ENCODE results near the gene FGF14.

DNA sequence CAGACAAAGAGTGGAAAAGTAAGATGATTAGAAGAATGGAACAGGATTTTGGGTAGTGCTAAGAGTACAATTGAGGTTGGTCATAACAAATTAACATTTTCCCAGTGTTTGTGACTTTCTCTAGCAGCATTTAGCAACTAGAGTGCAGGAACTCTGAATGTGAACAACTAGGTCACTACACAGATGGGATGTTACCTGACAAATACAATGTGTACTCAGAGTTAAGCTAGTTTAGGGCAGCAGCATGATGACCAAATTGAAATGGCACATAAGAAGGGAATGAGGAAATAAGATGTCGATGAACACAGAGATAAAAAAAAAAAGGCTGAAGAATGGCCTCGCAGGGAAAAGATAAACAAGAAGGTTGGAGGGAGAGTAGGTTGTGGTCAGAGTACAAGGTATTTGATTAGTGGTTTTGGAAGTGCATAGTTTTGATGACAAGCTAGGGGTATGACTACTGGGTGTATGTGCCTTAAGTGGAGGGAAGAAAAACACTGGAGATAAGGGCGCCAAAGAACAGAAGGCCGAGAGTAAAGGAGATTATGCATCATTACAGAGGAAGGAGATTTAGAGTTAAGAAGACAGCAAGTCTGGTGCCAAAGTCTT, 381.1 kb downstream of the FGF14 start:
- TF ChIP-seq, protein P1, sequence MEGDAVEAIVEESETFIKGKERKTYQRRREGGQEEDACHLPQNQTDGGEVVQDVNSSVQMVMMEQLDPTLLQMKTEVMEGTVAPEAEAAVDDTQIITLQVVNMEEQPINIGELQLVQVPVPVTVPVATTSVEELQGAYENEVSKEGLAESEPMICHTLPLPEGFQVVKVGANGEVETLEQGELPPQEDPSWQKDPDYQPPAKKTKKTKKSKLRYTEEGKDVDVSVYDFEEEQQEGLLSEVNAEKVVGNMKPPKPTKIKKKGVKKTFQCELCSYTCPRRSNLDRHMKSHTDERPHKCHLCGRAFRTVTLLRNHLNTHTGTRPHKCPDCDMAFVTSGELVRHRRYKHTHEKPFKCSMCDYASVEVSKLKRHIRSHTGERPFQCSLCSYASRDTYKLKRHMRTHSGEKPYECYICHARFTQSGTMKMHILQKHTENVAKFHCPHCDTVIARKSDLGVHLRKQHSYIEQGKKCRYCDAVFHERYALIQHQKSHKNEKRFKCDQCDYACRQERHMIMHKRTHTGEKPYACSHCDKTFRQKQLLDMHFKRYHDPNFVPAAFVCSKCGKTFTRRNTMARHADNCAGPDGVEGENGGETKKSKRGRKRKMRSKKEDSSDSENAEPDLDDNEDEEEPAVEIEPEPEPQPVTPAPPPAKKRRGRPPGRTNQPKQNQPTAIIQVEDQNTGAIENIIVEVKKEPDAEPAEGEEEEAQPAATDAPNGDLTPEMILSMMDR (conservative IDR thresholded peaks at IDR 0.05): no peak
- no peak for TF ChIP-seq ZFX (IDR thresholded peaks at IDR 0.05)

Measured in C4-2B (cell line).